HepG2 (cell line): ENCODE measurements around the gene SNX30. TPM values are rescaled to one million over a fixed set of nuclear protein-coding genes. Genes with fewer than 3 reads are reported as not detected.

Experiments
- HDAC2 ChIP-seq: sonication (generic); formaldehyde crosslinking; IDR thresholded peaks from 2 replicates; pipeline ENCODE4 v1.4.0; 2020; ENCODE audit warnings: missing genetic modification reagents
- KDM5A ChIP-seq: fragments of 200-600 bp; sonication (generic); IDR thresholded peaks from 2 replicates; pipeline ENCODE4 v1.7.0; 2018; ENCODE audit warnings: antibody characterized with exemption, mild to moderate bottlenecking, low read length, borderline replicate concordance
- MYNN ChIP-seq: sonication (generic); formaldehyde crosslinking; IDR thresholded peaks from 2 replicates; pipeline ENCODE4 v1.4.0; 2020; ENCODE audit warnings: mild to moderate bottlenecking, low read depth, missing genetic modification reagents
- NFYB ChIP-seq: sonication (generic); formaldehyde crosslinking; IDR thresholded peaks from 2 replicates; pipeline ENCODE4 v1.4.0; 2020; ENCODE audit warnings: missing genetic modification reagents
- NRL ChIP-seq: sonication (generic); formaldehyde crosslinking; IDR thresholded peaks from 2 replicates; pipeline ENCODE4 v1.5.0; 2020; ENCODE audit warnings: missing genetic modification reagents, mild to moderate bottlenecking, moderate library complexity, borderline replicate concordance
- PAWR ChIP-seq: sonication (generic); formaldehyde crosslinking; IDR thresholded peaks from 2 replicates; pipeline ENCODE4 v1.4.0; 2020; ENCODE audit warnings: missing genetic modification reagents, mild to moderate bottlenecking, borderline replicate concordance
- PBX2 ChIP-seq: IDR thresholded peaks from 2 replicates; pipeline ENCODE4 v1.6.1; 2016; ENCODE audit warnings: control low read depth
- PHF8 ChIP-seq: sonication (generic); formaldehyde crosslinking; IDR thresholded peaks from 2 replicates; pipeline ENCODE4 v1.5.0; 2020; ENCODE audit warnings: missing genetic modification reagents
- RAD21 ChIP-seq: fragments of 450-650 bp; formaldehyde crosslinking; IDR thresholded peaks from 2 replicates; pipeline ENCODE4 v1.5.0; 2020; ENCODE audit warnings: mild to moderate bottlenecking
- TAF1 ChIP-seq: sonication (generic); formaldehyde crosslinking; IDR thresholded peaks from 2 replicates; pipeline ENCODE4 v1.4.0; 2020; ENCODE audit warnings: missing genetic modification reagents
- ZNF264 ChIP-seq: sonication (generic); formaldehyde crosslinking; IDR thresholded peaks from 2 replicates; pipeline ENCODE4 v1.4.0; 2020; ENCODE audit warnings: missing genetic modification reagents
- ZNF432 ChIP-seq: sonication (generic); formaldehyde crosslinking; IDR thresholded peaks from 2 replicates; pipeline ENCODE4 v1.5.0; 2020; ENCODE audit warnings: missing genetic modification reagents, mild to moderate bottlenecking, borderline replicate concordance
- ZNF501 ChIP-seq: sonication (generic); formaldehyde crosslinking; IDR thresholded peaks from 2 replicates; pipeline ENCODE4 v1.5.1; 2020; ENCODE audit warnings: mild to moderate bottlenecking, moderate library complexity, missing genetic modification reagents
- ZNF607 ChIP-seq: sonication (generic); formaldehyde crosslinking; IDR thresholded peaks from 2 replicates; pipeline ENCODE4 v1.5.1; 2020; ENCODE audit warnings: missing genetic modification reagents, mild to moderate bottlenecking, borderline replicate concordance
- ZNF891 ChIP-seq: sonication (generic); formaldehyde crosslinking; IDR thresholded peaks from 2 replicates; pipeline ENCODE4 v1.5.0; 2020; ENCODE audit warnings: mild to moderate bottlenecking, missing genetic modification reagents
- ZSCAN29 ChIP-seq: sonication (generic); formaldehyde crosslinking; conservative IDR thresholded peaks from 2 replicates; pipeline ENCODE4 v1.4.0; 2020; ENCODE audit warnings: mild to moderate bottlenecking, missing genetic modification reagents
- polyA plus RNA-seq, 8 experiments: library from polyadenylated mRNA; depleted of rRNA in 3 of 8; stranded (reverse) in 7 of 8; unstranded in 1 of 8; fragments of >200 nt; fragmentation: Illumina TruSeq in 4 of 8; extraction: Trizol in 4 of 8; gene quantifications; 2 replicates each; pipeline versions ENCODE4 v1.2.1 to v1.2.3, GENCODE V29; 2011 to 2016; ENCODE audit warnings: low read depth in 4 of 8, missing spikeins in 1 of 8, mixed read lengths in 1 of 8; ENCODE audit not compliant: insufficient read depth in 1 of 8
- total RNA-seq, 5 experiments: library from RNA; depleted of rRNA; stranded (reverse); fragments of >200 nt; fragmentation: Illumina TruSeq; extraction: Trizol; gene quantifications; 2 replicates each; pipeline ENCODE4 v1.2.3, GENCODE V29; 2016; ENCODE audit warnings: low read depth in 1 of 5
- TF ChIP-seq, protein P1 (sequence below): IDR thresholded peaks from 2 replicates; pipeline ENCODE4 v1.6.1; 2018; ENCODE audit warnings: missing genetic modification reagents, mild to moderate bottlenecking, missing compliant biosample characterization
- TF ChIP-seq, protein P2 (sequence below): sonication (generic); formaldehyde crosslinking; IDR thresholded peaks from 2 replicates; pipeline ENCODE4 v1.4.0; 2020; ENCODE audit warnings: missing genetic modification reagents
- TF ChIP-seq, protein P3 (sequence below): sonication (generic); formaldehyde crosslinking; conservative IDR thresholded peaks from 2 replicates; pipeline ENCODE4 v1.4.0; 2020; ENCODE audit warnings: mild to moderate bottlenecking, missing genetic modification reagents, moderate library complexity
- TF ChIP-seq, protein P4 (sequence below): sonication (generic); formaldehyde crosslinking; IDR thresholded peaks from 2 replicates; pipeline ENCODE4 v1.5.0; 2020; ENCODE audit warnings: missing genetic modification reagents

Gene SNX30
- total and polyA plus RNA-seq, 2 of the 13 experiments (the other 11 are each of a cell fraction or from before 2014, with no cell fraction given) = 4.4 to 12.4 TPM

DNA sequence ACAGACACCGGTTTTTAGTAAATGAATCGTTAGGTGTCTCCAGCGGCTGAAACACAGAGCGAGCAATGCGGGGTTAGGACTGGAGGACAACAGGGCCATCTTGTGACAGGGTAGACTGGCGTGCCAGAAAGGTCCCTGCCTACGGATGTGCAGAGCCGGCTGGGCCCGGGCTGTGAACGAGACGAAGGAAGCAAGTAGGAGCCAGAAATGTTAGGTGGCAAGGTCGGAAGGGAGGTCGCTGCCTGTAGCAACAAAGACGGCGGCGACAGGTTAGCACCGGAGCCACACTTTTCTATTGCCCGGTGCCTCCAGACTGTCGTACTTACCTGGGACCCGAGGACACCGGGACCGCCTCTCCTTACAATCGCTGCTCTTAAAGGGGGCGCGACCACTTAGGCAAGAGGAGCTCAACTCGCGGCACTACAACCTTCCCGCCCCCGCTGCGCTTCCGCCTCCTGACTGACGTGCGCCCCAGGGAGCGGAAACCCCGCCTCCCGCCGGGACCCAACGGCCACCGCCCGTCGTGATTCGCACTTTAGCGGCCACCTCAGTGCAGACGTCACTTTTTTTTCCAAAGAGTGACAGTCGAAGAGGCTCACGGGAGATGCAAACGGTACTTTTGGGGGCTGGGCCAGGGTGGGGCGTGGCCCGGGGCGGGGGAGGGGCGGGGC, 32.8 kb upstream of the SNX30 start, which contains the start of gene INIP (continued):
- TF ChIP-seq HDAC2 (CRISPR knock-in tag) (0 out of 2 replicates have a peak, but pooled peaks have one; percentile 22), ZNF607 (CRISPR knock-in tag) (0 out of 2 replicates have a peak, but pooled peaks have one; percentile 27), NRL (peak; percentile 68; the same call in 1 of the 2 replicates), RAD21 (CRISPR knock-in tag) (peak; percentile 44; the same call in 1 of the 2 replicates), ZNF264 (CRISPR knock-in tag) (no peak), PAWR (no peak), TAF1 (CRISPR knock-in tag) (peak; percentile 51; the same call in 1 of the 2 replicates), ZNF432 (CRISPR knock-in tag) (no peak), PHF8 (peak; percentile 77), ZSCAN29 (CRISPR knock-in tag) (0 out of 2 replicates have a peak, but pooled peaks have one; percentile 28), KDM5A (peak; percentile 78), MYNN (CRISPR knock-in tag) (no peak), ZNF501 (0 out of 2 replicates have a peak, but pooled peaks have one; percentile 32), ZNF891 (CRISPR knock-in tag) (0 out of 2 replicates have a peak, but pooled peaks have one; percentile 41), NFYB (CRISPR knock-in tag) (peak; percentile 85), PBX2 (CRISPR knock-in tag) (peak; percentile 87)
- TF ChIP-seq, protein P1, sequence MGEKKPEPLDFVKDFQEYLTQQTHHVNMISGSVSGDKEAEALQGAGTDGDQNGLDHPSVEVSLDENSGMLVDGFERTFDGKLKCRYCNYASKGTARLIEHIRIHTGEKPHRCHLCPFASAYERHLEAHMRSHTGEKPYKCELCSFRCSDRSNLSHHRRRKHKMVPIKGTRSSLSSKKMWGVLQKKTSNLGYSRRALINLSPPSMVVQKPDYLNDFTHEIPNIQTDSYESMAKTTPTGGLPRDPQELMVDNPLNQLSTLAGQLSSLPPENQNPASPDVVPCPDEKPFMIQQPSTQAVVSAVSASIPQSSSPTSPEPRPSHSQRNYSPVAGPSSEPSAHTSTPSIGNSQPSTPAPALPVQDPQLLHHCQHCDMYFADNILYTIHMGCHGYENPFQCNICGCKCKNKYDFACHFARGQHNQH = peak; percentile 65
- TF ChIP-seq, protein P2, sequence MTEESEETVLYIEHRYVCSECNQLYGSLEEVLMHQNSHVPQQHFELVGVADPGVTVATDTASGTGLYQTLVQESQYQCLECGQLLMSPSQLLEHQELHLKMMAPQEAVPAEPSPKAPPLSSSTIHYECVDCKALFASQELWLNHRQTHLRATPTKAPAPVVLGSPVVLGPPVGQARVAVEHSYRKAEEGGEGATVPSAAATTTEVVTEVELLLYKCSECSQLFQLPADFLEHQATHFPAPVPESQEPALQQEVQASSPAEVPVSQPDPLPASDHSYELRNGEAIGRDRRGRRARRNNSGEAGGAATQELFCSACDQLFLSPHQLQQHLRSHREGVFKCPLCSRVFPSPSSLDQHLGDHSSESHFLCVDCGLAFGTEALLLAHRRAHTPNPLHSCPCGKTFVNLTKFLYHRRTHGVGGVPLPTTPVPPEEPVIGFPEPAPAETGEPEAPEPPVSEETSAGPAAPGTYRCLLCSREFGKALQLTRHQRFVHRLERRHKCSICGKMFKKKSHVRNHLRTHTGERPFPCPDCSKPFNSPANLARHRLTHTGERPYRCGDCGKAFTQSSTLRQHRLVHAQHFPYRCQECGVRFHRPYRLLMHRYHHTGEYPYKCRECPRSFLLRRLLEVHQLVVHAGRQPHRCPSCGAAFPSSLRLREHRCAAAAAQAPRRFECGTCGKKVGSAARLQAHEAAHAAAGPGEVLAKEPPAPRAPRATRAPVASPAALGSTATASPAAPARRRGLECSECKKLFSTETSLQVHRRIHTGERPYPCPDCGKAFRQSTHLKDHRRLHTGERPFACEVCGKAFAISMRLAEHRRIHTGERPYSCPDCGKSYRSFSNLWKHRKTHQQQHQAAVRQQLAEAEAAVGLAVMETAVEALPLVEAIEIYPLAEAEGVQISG (CRISPR knock-in tag) = peak; percentile 64
- TF ChIP-seq, protein P3, sequence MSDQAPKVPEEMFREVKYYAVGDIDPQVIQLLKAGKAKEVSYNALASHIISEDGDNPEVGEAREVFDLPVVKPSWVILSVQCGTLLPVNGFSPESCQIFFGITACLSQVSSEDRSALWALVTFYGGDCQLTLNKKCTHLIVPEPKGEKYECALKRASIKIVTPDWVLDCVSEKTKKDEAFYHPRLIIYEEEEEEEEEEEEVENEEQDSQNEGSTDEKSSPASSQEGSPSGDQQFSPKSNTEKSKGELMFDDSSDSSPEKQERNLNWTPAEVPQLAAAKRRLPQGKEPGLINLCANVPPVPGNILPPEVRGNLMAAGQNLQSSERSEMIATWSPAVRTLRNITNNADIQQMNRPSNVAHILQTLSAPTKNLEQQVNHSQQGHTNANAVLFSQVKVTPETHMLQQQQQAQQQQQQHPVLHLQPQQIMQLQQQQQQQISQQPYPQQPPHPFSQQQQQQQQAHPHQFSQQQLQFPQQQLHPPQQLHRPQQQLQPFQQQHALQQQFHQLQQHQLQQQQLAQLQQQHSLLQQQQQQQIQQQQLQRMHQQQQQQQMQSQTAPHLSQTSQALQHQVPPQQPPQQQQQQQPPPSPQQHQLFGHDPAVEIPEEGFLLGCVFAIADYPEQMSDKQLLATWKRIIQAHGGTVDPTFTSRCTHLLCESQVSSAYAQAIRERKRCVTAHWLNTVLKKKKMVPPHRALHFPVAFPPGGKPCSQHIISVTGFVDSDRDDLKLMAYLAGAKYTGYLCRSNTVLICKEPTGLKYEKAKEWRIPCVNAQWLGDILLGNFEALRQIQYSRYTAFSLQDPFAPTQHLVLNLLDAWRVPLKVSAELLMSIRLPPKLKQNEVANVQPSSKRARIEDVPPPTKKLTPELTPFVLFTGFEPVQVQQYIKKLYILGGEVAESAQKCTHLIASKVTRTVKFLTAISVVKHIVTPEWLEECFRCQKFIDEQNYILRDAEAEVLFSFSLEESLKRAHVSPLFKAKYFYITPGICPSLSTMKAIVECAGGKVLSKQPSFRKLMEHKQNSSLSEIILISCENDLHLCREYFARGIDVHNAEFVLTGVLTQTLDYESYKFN (CRISPR knock-in tag) = peak; percentile 32
- TF ChIP-seq, protein P4, sequence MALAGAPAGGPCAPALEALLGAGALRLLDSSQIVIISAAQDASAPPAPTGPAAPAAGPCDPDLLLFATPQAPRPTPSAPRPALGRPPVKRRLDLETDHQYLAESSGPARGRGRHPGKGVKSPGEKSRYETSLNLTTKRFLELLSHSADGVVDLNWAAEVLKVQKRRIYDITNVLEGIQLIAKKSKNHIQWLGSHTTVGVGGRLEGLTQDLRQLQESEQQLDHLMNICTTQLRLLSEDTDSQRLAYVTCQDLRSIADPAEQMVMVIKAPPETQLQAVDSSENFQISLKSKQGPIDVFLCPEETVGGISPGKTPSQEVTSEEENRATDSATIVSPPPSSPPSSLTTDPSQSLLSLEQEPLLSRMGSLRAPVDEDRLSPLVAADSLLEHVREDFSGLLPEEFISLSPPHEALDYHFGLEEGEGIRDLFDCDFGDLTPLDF = peak; percentile 72; the same call in 1 of the 2 replicates
